Measurements from ENCODE around the gene STRIP2.
"Not testable (repeated sequence)": the region's sequence is repeated elsewhere in the genome, so short reads cannot be mapped to it uniquely, and the experiment has no call there.

Gene STRIP2

GRCh38 chr7:129456421-129456820 lies 22.2 kb downstream of the STRIP2 start:
- no peak for DNase-seq

- DNase-seq: no peak
These were observed 22.9 kb downstream of the STRIP2 start for GRCh38 chr7:129457101-129457500.

DNA sequence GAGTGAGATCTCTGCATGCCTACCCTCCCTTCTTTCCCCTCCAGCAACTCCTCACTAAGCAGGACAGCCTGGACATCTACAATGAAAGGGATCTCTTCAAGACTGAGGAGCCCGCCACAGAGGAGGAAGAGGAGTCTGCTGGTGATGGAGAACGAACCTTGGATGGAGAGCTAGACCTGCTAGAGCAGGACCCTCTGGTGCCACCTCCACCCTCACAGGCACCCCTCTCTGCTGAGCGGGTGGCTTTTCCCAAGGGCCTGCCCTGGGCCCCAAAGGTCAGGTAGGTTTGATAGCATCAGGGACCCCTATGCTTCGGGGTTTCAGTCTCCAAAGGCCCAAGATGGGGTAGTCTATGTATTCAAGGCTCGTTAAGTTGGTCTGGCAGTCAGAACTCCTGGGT lies 23.9 kb downstream of the STRIP2 start:
- DNase-seq: no peak

GRCh38 chr7:129461809-129462208 lies 27.6 kb downstream of the STRIP2 start:
- no peak for DNase-seq

GRCh38 chr7:129462420-129462819 lies 28.2 kb downstream of the STRIP2 start:
- no peak for DNase-seq

- no peak for DNase-seq
These were observed 30.0 kb downstream of the STRIP2 start for GRCh38 chr7:129464194-129464593.

DNA sequence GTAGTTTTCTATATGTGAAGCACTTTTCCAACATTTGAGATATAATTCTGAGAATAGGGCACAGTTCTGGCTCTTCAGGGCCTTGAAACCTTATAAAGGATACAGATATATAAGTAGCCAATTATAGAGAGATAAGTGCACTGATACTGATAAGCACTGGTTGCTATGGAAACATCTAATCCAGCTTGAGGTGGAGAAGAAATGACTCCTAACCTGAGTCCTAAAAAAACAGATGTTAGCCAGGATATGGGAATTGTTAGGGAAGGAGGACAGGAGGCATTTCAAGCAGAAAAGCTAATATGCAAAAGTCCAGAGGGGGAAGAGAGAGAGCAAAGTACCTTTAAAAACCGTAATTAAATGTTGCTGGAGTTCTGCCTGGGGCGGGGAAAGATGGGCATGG lies 30.8 kb downstream of the STRIP2 start:
- DNase-seq: no peak

- no peak for DNase-seq
These were observed 32.6 kb downstream of the STRIP2 start for GRCh38 chr7:129466796-129467195.

- DNase-seq: no peak
These were observed 33.9 kb downstream of the STRIP2 start for GRCh38 chr7:129468087-129468486.

- DNase-seq: no peak
These were observed 34.3 kb downstream of the STRIP2 start for GRCh38 chr7:129468547-129468946.

GRCh38 chr7:129469930-129470329 lies 35.7 kb downstream of the STRIP2 start:
- DNase-seq: no peak

GRCh38 chr7:129470411-129470810 lies 36.2 kb downstream of the STRIP2 start:
- DNase-seq: no peak

DNA sequence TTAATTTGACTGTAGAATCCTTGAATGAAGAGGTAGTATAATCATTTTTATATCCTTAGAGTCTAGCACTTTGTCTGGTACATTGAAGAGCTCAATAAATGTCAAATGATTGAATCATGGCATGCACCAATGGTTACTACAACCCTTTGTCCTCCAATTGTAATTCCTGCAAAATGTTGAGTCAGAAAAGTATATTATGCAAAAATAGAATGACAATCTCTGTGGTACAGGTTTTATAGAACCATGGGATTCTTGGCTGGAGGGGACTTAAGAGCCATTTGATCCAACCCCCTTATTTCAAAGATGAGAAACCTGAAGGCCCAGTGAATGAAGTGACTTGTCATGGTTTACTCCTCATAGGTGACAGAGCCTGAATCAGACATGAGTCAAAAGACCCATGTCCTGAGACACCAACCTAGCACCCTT lies 37.2 kb downstream of the STRIP2 start:
- DNase-seq: no peak

GRCh38 chr7:129475931-129476330 lies 41.7 kb downstream of the STRIP2 start:
- not testable (repeated sequence) for DNase-seq

- not testable (repeated sequence) for DNase-seq
These were observed 42.2 kb downstream of the STRIP2 start for GRCh38 chr7:129476398-129476797.

DNA sequence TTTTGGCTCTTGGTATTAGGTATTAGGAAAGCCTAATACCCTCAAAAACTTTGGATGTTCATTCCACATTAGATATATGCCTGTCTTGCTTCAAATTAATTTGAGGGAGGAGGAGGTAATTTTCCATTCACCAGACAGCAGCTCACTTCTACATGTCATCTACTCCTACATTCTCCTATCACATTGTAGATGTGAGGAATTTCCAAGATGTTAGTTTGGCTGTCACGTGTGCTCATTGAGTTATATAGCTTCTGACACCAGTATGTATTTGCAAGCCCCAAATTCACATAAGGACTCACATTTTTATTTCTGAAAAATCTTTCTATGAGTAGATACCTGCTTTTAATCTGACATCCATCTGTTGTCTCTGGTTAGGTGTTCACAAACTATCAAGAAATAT lies 45.6 kb downstream of the STRIP2 start:
- no peak for DNase-seq

GRCh38 chr7:129480674-129481363 lies 46.6 kb downstream of the STRIP2 start:
- DNase-seq: no peak

DNA sequence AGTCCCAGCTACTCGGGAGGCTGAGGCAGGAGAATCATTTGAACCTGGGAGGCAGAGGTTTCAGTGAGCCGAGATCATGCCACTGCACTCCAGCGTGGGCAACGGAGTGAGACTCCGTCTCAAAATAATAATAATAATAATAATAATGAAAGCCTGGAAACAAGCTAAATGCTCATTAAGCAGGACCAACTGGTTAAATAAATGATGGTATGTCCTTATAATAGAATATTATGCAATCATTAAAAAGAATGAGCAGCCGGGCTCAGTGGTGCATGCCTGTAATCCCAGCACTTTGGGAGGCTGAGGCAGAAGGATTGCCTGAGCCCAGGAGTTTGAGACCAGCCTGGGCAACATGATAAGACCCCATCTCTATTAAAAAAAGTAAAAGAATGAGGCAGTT lies 47.1 kb downstream of the STRIP2 start:
- not testable (repeated sequence) for DNase-seq

- DNase-seq: no peak
These were observed 48.5 kb downstream of the STRIP2 start for GRCh38 chr7:129482781-129483180.

GRCh38 chr7:129489491-129489890 lies 55.3 kb downstream of the STRIP2 start:
- no peak for DNase-seq

DNA sequence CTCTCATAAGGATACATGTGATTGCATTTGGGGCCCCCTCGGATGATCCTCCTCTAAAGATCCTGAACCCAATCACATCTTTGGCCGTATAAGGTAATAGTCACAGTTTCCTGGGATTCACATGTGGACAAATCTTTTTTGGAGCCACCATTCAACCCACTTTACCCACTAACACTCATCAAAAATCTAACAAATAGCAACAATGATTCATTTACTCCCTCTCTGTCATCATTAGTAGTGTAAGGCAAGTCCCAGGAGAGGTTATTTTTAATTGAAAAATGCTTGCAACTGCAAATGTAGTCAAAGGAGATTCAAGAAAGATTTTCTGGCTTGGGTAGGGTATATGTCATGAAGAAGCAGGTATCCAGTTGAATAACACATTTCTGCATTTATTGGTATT lies 58.2 kb downstream of the STRIP2 start:
- no peak for DNase-seq

GRCh38 chr7:129493555-129493954 lies 59.3 kb downstream of the STRIP2 start:
- no peak for DNase-seq

GRCh38 chr7:129494041-129494440 lies 59.8 kb downstream of the STRIP2 start:
- no peak for DNase-seq

DNA sequence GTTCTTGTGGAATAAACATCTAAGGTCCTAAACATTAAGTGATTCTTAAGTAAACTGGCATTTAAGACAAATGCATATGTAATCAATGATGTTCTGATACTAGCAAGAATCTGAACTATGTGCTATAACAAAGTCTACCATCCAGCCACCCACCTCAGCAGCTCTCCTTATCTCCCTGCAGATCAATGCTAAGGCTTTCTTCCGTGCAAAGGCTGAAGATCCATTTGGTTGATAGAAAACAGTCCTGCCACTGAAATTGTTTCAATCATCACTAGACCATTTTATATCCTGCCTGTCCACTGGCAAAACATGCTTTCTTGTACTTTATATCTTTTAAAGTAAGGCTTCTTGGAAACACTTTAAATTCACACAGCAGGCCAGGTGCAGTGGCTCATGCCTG lies 61.8 kb downstream of the STRIP2 start:
- no peak for DNase-seq

- no peak for DNase-seq
These were observed 62.4 kb downstream of the STRIP2 start for GRCh38 chr7:129496653-129497052.
